ENCODE results near the gene TWNK.

GRCh38 chr10:100963826-100964225 lies 23.5 kb upstream of the TWNK start:
- TF ChIP-seq SP1 (CRISPR knock-in tag; conservative IDR thresholded peaks at IDR 0.05) (no peak), ESRRA (CRISPR knock-in tag; IDR thresholded peaks at IDR 0.05; ENCODE audit: borderline replicate concordance) (no peak), MAX (CRISPR knock-in tag; IDR thresholded peaks at IDR 0.05) (no peak), JUN (CRISPR knock-in tag; IDR thresholded peaks at IDR 0.05) (no peak), ZNF512 (CRISPR knock-in tag; IDR thresholded peaks at IDR 0.05; ENCODE audit: borderline replicate concordance) (no peak), ATF1 (CRISPR knock-in tag; IDR thresholded peaks at IDR 0.05) (no peak)
- TF ChIP-seq, protein P1, sequence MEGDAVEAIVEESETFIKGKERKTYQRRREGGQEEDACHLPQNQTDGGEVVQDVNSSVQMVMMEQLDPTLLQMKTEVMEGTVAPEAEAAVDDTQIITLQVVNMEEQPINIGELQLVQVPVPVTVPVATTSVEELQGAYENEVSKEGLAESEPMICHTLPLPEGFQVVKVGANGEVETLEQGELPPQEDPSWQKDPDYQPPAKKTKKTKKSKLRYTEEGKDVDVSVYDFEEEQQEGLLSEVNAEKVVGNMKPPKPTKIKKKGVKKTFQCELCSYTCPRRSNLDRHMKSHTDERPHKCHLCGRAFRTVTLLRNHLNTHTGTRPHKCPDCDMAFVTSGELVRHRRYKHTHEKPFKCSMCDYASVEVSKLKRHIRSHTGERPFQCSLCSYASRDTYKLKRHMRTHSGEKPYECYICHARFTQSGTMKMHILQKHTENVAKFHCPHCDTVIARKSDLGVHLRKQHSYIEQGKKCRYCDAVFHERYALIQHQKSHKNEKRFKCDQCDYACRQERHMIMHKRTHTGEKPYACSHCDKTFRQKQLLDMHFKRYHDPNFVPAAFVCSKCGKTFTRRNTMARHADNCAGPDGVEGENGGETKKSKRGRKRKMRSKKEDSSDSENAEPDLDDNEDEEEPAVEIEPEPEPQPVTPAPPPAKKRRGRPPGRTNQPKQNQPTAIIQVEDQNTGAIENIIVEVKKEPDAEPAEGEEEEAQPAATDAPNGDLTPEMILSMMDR (IDR thresholded peaks at IDR 0.05), result no peak
